H9 (cell line): ENCODE results near the gene RGS6. TPM values are rescaled to one million over a fixed set of nuclear protein-coding genes. Genes with fewer than 3 reads are reported as not detected.

Source experiments
- DNase-seq: peaks from one replicate; pipeline ENCODE4 v3.0.0-alpha.2; 2017
- H2AFZ ChIP-seq: one replicate; pipeline ENCODE4 v1.6.1; 2013; ENCODE audit warnings: mild to moderate bottlenecking, low read length, control low read depth, moderate library complexity
- H2AK5ac ChIP-seq: 2 replicates; pipeline ENCODE4 v1.6.1; 2013; ENCODE audit warnings: low read length, control low read depth, mixed read lengths; ENCODE audit not compliant: insufficient read length
- H2BK120ac ChIP-seq: one replicate; pipeline ENCODE4 v1.6.1; 2013; ENCODE audit warnings: low read depth, mild to moderate bottlenecking, low read length, control low read depth, inconsistent platforms; ENCODE audit not compliant: poor library complexity, severe bottlenecking
- H2BK12ac ChIP-seq: 2 replicates; pipeline ENCODE4 v1.6.1; 2013; ENCODE audit warnings: low read length, control low read depth, mixed read lengths, low read depth; ENCODE audit not compliant: insufficient read length
- H2BK15ac ChIP-seq: 2 replicates; pipeline ENCODE4 v1.6.1; 2013; ENCODE audit warnings: low read depth, low read length, control low read depth
- H2BK20ac ChIP-seq: one replicate; pipeline ENCODE4 v1.6.1; 2013; ENCODE audit warnings: low read depth, mild to moderate bottlenecking, low read length, control low read depth, inconsistent platforms; ENCODE audit not compliant: poor library complexity, severe bottlenecking
- H2BK5ac ChIP-seq: 2 replicates; pipeline ENCODE4 v1.6.1; 2013; ENCODE audit warnings: low read length, control low read depth, mixed read lengths; ENCODE audit not compliant: insufficient read length
- H3K14ac ChIP-seq: 2 replicates; pipeline ENCODE4 v1.6.1; 2013; ENCODE audit warnings: low read length, control low read depth; ENCODE audit not compliant: insufficient read depth
- H3K18ac ChIP-seq: 2 replicates; pipeline ENCODE4 v1.6.1; 2013; ENCODE audit warnings: low read depth, mild to moderate bottlenecking, mixed read lengths, low read length, control low read depth; ENCODE audit not compliant: insufficient read length
- H3K23ac ChIP-seq: 2 replicates; pipeline ENCODE4 v1.6.1; 2013; ENCODE audit warnings: low read length, control low read depth, mixed read lengths, low read depth; ENCODE audit not compliant: insufficient read length
- H3K23me2 ChIP-seq: 2 replicates; pipeline ENCODE4 v1.6.1; 2013; ENCODE audit warnings: low read depth, mild to moderate bottlenecking, mixed read lengths, low read length, control low read depth; ENCODE audit not compliant: insufficient read length, poor library complexity, severe bottlenecking
- H3K27ac ChIP-seq: 2 replicates; pipeline ENCODE4 v1.5.1; 2013; ENCODE audit warnings: low read length, control low read depth, mixed read lengths, low read depth; ENCODE audit not compliant: insufficient read length
- H3K27me3 ChIP-seq: 2 replicates; pipeline ENCODE4 v1.6.1; 2013; ENCODE audit warnings: low read length, control low read depth, inconsistent platforms; ENCODE audit not compliant: insufficient read depth
- H3K4ac ChIP-seq: 2 replicates; pipeline ENCODE4 v1.6.1; 2013; ENCODE audit warnings: low read depth, mild to moderate bottlenecking, control low read depth, inconsistent platforms, low read length, moderate library complexity
- H3K4me1 ChIP-seq: 2 replicates; pipeline ENCODE4 v1.6.1; 2013; ENCODE audit warnings: low read length, control low read depth, inconsistent platforms; ENCODE audit not compliant: insufficient read depth
- H3K4me2 ChIP-seq: 2 replicates; pipeline ENCODE4 v1.6.1; 2013; ENCODE audit warnings: low read length, control low read depth, mixed read lengths; ENCODE audit not compliant: insufficient read length, insufficient read depth
- H3K56ac ChIP-seq: 2 replicates; pipeline ENCODE4 v1.6.1; 2013; ENCODE audit warnings: low read depth, mild to moderate bottlenecking, mixed read lengths, low read length, control low read depth; ENCODE audit not compliant: insufficient read length
- H3K79me1 ChIP-seq: 2 replicates; pipeline ENCODE4 v1.6.1; 2013; ENCODE audit warnings: low read depth, mild to moderate bottlenecking, moderate library complexity, low read length, control low read depth, inconsistent platforms; ENCODE audit not compliant: insufficient read depth, poor library complexity, severe bottlenecking
- H3K79me2 ChIP-seq: 2 replicates; pipeline ENCODE4 v1.6.1; 2013; ENCODE audit warnings: low read length, control low read depth, inconsistent platforms; ENCODE audit not compliant: insufficient read depth
- H3K9ac ChIP-seq: 2 replicates; pipeline ENCODE4 v1.6.1; 2013; ENCODE audit warnings: low read length, control low read depth, mixed read lengths; ENCODE audit not compliant: insufficient read length; ENCODE audit errors: extremely low read depth
- H3K9me3 ChIP-seq: one replicate; pipeline ENCODE4 v1.6.1; 2013; ENCODE audit warnings: low read depth, low read length, inconsistent platforms; ENCODE audit not compliant: control insufficient read depth
- H3T11ph ChIP-seq: one replicate; pipeline ENCODE4 v1.6.1; 2013; ENCODE audit warnings: mild to moderate bottlenecking, low read length, control low read depth, inconsistent platforms
- H4K20me1 ChIP-seq: one replicate; pipeline ENCODE4 v1.6.1; 2013; ENCODE audit not compliant: control insufficient read depth, insufficient read length, insufficient read depth
- H4K5ac ChIP-seq: 2 replicates; pipeline ENCODE4 v1.6.1; 2013; ENCODE audit warnings: low read depth, mild to moderate bottlenecking, mixed read lengths, low read length, control low read depth; ENCODE audit not compliant: insufficient read length
- H4K8ac ChIP-seq: replicated peaks from 2 replicates; pipeline ENCODE4 v1.6.1; 2013; ENCODE audit warnings: low read length, control low read depth, mixed read lengths, low read depth; ENCODE audit not compliant: insufficient read length
- H4K91ac ChIP-seq: 2 replicates; pipeline ENCODE4 v1.6.1; 2013; ENCODE audit warnings: low read depth, mild to moderate bottlenecking, moderate library complexity, mixed read lengths, low read length, control low read depth; ENCODE audit not compliant: insufficient read length
- H3K27ac Mint-ChIP-seq, 3 experiments: 2 replicates in 2 of 3; 3 replicates in 1 of 3; pipeline ENCODE4 v1.8.0; 2020 to 2021; ENCODE audit warnings: mixed read lengths in 3 of 3, mild to moderate bottlenecking in 1 of 3, moderate library complexity in 1 of 3
- H3K27me3 Mint-ChIP-seq: 2 replicates; pipeline ENCODE4 v1.8.0; 2021; ENCODE audit warnings: low read depth, mild to moderate bottlenecking, moderate library complexity, mixed read lengths
- H3K36me3 Mint-ChIP-seq, 3 experiments: 2 replicates in 2 of 3; 3 replicates in 1 of 3; pipeline ENCODE4 v1.8.0; 2020 to 2021; ENCODE audit warnings: low read depth in 3 of 3, mixed read lengths in 3 of 3; ENCODE audit not compliant: insufficient read depth in 1 of 3
- H3K4me1 Mint-ChIP-seq, 2 experiments: 2 replicates each; pipeline ENCODE4 v1.8.0; 2020; ENCODE audit warnings: mixed read lengths in 2 of 2
- H3K4me3 Mint-ChIP-seq, 2 experiments: 2 replicates in 1 of 2; 3 replicates in 1 of 2; pipeline ENCODE4 v1.8.0; 2020 to 2021; ENCODE audit warnings: mild to moderate bottlenecking in 2 of 2, mixed read lengths in 2 of 2, moderate library complexity in 1 of 2
- H3K9me3 Mint-ChIP-seq, 2 experiments: 2 replicates in 1 of 2; 3 replicates in 1 of 2; pipeline ENCODE4 v1.8.0; 2020; ENCODE audit warnings: mild to moderate bottlenecking in 2 of 2, mixed read lengths in 2 of 2, moderate library complexity in 1 of 2
- WGBS: extraction: QIAGEN DNeasy Blood & Tissue Kit; methylation state at CpG from one replicate; pipeline ENCODE4 v1.1.7; 2013; ENCODE audit warnings: missing lambda C conversion rate, low lambda C conversion rate, mixed read lengths; ENCODE audit not compliant: insufficient read length; ENCODE audit errors: extremely low coverage; 5-methylcytosine and 5-hydroxymethylcytosine counted together
- total RNA-seq: library from RNA; stranded (reverse); gene quantifications from 2 replicates; pipeline ENCODE4 v1.2.1, GENCODE V29; 2021
- TF ChIP-seq, protein P1 (sequence below): fragments of 200-600 bp; sonication (generic); conservative IDR thresholded peaks from 3 replicates; pipeline ENCODE4 v1.8.0; 2021; ENCODE audit warnings: antibody characterized with exemption, mild to moderate bottlenecking

Gene RGS6
- total RNA-seq, 1 experiment from 2014 or later, result 3.0 TPM

DNA sequence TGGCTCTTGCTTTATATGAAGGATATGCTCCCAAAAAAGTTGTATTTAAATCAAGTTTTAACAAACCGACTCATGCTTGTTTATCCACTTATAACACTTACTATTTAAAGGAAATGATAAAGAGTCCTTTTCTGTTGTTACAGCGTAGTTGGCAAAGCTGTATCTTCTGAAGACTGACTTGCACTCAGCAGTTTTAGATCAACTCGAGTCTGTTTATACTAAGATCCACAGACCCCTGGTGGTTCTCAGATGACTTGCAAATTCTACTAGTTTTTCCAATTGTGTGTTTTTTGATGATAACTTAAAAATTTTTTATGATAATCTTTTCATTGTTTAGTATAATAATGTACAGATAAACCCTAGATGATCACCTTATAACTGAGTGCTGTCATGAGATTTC is 475.8 kb downstream of the RGS6 start:
- H2BK5ac ChIP-seq, result no peak overlapping the region
- no peak overlapping the region for H3K14ac ChIP-seq
- no peak overlapping the region for H4K91ac ChIP-seq
- TF ChIP-seq, protein P1, sequence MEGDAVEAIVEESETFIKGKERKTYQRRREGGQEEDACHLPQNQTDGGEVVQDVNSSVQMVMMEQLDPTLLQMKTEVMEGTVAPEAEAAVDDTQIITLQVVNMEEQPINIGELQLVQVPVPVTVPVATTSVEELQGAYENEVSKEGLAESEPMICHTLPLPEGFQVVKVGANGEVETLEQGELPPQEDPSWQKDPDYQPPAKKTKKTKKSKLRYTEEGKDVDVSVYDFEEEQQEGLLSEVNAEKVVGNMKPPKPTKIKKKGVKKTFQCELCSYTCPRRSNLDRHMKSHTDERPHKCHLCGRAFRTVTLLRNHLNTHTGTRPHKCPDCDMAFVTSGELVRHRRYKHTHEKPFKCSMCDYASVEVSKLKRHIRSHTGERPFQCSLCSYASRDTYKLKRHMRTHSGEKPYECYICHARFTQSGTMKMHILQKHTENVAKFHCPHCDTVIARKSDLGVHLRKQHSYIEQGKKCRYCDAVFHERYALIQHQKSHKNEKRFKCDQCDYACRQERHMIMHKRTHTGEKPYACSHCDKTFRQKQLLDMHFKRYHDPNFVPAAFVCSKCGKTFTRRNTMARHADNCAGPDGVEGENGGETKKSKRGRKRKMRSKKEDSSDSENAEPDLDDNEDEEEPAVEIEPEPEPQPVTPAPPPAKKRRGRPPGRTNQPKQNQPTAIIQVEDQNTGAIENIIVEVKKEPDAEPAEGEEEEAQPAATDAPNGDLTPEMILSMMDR, result peak; percentile 15; the same call in 1 of the 3 replicates
- no peaks in the 10 kb centered on the region for H3K79me2 ChIP-seq
- no peak overlapping the region for H3K18ac ChIP-seq
- H3K23me2 ChIP-seq, result no peaks in the 10 kb centered on the region
- H3K4ac ChIP-seq, result no peak overlapping the region
- H3K4me1 ChIP-seq, result no peaks in the 10 kb centered on the region
- H3K79me1 ChIP-seq, result no peaks in the 10 kb centered on the region
- H4K5ac ChIP-seq, result no peak overlapping the region
- H2BK120ac ChIP-seq, result no peak overlapping the region
- H3K9ac ChIP-seq, result no peak overlapping the region
- peaks cover 6 to 7% of the 10 kb centered on the region in 2 experiments; a peak in 3 of 4 replicates for H3K4me1 Mint-ChIP-seq
- H3K27me3 Mint-ChIP-seq, result no peaks in the 10 kb centered on the region
- H2BK15ac ChIP-seq, result no peak overlapping the region
- no peak overlapping the region for H3K27ac ChIP-seq
- no peaks in the 10 kb centered on the region for H3K27me3 ChIP-seq
- no peaks in the 10 kb centered on the region for H3K9me3 ChIP-seq
- H3K36me3 Mint-ChIP-seq, result peaks cover 2 to 4% (median 2%) of the 10 kb centered on the region in 3 experiments; a peak in 3 of 7 replicates
- H3K9me3 Mint-ChIP-seq, result peaks cover 6 to 12% of the 10 kb centered on the region in 2 experiments; a peak in 4 of 5 replicates
- no peak for DNase-seq
- H3K23ac ChIP-seq, result no peak overlapping the region
- WGBS, result no CpG with 5 or more reads among the region's 3 CpGs
- no peak overlapping the region for H2AK5ac ChIP-seq
- H4K20me1 ChIP-seq, result no peaks in the 10 kb centered on the region
- no peak overlapping the region for H2BK20ac ChIP-seq
- H3K27ac Mint-ChIP-seq, result no peak overlapping the region
- H3K4me3 Mint-ChIP-seq, result no peak overlapping the region
- H2AFZ ChIP-seq, result no peak overlapping the region
- no peak overlapping the region for H2BK12ac ChIP-seq
- no peak overlapping the region for H4K8ac ChIP-seq
- no peak overlapping the region for H3T11ph ChIP-seq
- H3K4me2 ChIP-seq, result no peak overlapping the region
- no peak overlapping the region for H3K56ac ChIP-seq
